Activated CD4-positive, CD25-positive, alpha-beta regulatory T cell treated with anti-CD3 and anti-CD28 coated beads, Interleukin-2, amount 50 U/mL, for 16 hours (primary cell): ENCODE data around the gene PARD3B.

Experiments used
- DNase-seq: peaks from one replicate; pipeline ENCODE4 v3.0.0-alpha.2; 2020; ENCODE audit warnings: low read depth, low spot score

The PARD3B gene

DNA sequence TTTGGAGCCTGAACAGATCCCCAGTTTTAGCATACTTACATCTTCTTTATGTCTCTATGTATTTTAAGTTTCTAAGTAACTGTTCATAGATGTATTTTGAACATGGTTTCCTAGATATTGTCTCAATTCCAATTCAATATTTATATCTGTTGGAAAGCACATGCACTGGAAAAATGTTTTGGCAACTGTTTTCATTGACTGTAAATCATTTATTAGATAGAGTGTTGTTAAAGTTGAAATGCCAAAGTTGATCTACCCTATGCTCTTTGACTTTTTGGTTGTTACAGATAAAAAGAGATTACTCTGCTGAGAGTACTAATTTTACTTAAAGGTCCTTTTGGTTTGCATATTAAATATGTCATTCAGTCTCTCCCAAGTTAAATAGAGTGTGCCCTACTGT lies 792.0 kb downstream of the PARD3B start:
- no peak for DNase-seq

DNA sequence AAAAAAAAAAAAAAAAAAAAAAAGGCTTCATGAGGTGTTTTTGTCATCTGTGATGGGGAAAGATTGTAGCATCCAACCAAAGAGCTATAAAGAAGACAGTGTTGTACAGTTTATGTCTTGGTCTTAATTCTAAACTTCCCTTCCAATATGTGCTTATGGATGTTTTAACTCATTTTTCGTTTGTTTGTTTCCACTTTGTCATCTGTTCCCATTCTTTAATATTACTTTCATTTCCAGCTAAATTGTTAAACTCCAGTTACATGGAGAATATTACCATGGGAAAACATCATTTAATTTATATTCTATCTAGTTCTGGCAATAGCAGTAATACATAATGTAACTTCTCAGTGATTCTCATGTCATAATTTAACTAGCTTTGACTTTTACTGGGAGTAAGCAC lies 792.9 kb downstream of the PARD3B start:
- DNase-seq = no peak

DNA sequence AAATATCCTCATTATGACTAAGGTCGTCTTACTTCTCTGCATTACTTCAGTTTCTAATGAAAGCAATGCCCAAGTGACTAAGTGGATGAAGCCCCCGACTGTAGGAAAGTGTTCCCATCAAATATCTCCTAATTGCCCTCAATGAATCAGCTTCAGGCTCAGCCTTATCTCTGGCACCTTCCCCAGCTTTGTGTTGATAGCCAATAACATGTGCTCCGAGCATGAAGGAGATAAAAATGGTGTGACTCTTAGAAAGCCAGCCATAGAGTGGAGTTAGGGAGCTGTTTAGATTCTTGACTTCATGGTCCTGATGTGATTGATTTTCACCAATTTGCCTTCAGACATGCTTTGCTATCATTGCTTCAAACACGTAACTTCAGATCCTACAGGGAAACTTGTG lies 797.8 kb downstream of the PARD3B start:
- no peak for DNase-seq

DNA sequence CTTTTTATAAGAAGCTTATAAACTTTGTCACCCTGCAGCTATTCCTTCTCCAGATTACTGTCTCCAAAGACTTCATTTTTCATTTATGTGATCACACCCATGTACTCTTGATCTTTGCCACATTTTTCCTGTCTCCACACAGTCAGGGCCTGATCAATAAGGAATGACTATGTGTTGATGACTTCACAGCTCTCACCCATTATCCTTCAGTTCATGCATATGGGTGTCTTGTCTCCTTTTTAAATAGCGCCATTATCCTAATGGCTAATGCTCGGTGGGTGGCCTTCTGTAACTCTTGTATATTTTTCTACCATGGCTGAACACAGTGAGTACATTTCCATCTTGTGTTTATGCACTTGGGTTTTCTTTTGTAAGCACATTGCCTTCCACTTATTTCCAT lies 801.4 kb downstream of the PARD3B start:
- DNase-seq = no peak

DNA sequence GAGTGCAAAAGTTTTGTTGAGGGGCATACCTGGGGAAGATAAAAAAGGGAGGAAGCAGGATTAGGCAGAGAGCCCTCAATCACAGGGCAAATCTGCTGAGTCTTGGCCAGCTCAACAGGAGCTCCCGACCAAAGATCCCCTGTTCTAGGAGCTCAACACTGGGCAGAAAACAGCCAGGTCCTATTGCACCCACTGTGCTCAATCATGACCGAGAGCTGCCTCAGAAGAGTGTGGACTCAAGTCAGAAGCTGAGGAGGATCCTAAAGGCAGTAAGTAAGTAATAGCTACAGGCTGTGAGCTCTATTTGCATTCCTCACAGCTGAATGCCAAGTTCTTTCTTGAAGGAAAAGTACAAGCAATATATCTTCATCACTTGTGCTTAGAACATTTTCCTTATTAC lies 802.6 kb downstream of the PARD3B start:
- DNase-seq = no peak

DNA sequence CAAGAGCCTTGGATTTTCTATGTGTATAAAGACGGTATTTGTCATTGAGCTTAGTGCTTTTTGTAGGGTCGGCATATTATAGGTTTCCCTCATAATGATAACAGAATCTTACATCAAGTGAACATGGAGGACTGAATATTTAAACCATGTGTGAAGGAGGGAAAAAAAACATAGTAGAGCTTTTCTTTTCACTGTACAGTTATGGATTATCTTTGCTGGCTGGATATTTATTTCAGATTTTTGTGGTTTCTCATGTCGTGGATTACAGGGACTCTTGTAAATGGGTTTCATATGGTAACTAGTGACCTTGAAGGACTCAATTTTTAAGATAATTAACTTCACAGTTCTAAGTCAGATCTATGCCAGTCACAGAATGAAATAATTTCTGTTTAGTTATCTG lies 806.8 kb downstream of the PARD3B start:
- no peak for DNase-seq

DNA sequence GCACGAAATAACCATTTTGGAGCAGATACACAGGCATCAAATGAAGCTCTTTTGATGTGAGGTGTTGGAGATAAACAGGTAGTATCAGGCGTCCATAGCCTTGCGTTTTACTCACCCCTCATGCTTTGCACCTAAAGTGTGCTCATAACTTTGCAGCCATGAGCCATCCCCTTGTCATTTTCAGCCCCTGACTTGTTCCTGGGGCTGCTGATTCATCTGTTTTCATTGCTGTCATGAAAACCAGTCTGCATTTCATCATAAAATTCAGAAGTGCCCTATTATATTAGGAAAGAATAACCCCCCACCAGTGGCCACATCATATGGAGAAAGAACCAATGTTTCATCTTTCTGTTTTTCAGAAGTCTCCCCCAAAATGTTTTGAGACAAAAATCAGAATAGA lies 807.3 kb downstream of the PARD3B start:
- no peak for DNase-seq

DNA sequence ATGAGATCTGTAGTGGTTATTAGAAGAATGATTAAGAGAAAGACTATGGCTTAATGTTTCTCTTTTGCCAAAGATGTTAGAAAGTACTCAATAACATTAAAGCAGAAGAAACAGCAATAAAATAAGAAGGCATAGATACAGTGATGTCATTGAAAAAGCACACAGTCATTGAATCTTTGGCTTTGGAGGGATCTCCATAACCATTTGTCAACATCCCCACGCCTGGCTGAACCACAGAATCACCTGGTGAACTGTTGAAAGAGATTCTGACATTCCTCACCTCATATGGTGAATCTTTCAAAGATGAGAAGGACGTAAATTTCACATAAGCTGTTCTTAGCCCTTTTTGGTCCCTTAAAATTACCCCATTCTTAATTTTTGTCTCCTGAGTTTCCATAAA lies 812.5 kb downstream of the PARD3B start:
- no peak for DNase-seq

DNA sequence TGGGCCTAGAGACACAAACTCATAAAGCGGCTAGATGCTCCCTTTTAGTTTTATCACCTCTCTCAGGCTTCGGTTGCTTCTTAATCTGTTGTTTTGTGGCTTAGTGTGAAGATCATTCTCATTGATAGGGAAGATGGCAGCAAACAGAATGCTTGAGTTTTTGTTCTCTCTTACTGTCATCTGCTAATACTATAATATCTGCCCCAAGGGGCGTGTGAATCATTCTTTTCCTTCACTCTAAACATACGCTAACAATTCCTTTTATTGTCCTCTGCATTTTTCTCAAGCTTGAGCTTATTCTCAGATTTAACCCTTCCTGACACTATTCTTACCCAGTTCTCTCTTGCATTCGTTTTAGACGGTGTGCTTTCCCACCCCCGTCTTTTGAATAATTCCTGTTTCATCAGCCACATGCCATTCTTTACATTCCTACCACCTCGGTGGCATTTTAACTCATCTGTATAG lies 813.1 kb downstream of the PARD3B start:
- DNase-seq = no peak

DNA sequence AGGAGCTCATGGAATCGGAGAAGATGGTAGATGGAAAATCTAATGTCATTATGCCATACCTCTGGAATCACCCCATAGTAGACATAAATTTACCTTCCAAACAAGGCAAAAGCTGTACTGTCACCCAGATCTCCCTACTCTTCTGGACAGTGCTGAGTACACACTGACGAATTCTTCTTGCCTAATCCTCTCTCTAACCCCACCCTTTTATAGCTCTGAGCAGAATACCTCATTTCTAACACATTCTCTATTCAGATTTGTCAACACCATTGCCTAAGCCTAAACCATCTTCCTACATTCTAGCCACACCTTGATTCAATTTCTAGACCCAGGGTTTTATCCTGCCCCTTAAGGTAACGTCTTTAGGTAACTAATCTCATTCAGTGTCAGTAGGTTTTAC lies 816.0 kb downstream of the PARD3B start:
- no peak for DNase-seq

DNA sequence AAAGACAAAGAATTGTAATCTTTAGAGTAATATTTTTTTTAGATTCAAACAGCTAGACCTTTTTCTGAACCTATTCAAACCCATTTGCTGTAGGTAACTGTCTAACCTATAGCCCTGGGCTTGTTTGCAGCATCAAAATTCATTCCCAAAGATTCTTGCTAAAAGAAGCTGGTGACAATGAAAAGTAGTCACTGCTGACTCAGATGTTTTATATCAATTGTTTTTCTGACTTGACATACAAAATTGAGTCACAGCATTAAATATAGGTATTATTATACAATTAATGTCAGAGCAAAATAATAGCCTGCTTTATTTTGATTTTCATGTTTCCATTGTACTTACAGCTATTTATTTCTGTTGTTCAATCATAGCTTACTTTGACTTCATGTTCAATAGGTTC lies 816.7 kb downstream of the PARD3B start:
- no peak for DNase-seq

DNA sequence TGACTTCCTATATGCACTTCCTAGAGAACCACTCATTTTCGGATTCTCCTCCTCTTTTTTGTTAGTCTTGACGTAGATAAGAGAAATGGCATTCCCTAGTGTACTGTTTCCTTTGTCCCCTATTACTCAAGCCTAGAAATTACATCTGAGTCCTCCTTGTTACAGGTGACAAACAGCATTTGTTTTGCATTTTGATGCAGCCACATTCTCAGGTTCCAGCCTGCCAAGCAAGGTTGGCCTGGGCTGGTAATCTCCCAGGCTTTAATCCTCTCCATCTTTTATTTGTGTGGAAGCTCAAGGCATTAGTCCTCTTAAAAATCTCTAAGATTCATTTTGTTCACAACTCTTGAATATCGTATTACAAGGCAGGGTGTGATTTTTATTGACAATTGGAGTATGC lies 819.0 kb downstream of the PARD3B start:
- DNase-seq = no peak

DNA sequence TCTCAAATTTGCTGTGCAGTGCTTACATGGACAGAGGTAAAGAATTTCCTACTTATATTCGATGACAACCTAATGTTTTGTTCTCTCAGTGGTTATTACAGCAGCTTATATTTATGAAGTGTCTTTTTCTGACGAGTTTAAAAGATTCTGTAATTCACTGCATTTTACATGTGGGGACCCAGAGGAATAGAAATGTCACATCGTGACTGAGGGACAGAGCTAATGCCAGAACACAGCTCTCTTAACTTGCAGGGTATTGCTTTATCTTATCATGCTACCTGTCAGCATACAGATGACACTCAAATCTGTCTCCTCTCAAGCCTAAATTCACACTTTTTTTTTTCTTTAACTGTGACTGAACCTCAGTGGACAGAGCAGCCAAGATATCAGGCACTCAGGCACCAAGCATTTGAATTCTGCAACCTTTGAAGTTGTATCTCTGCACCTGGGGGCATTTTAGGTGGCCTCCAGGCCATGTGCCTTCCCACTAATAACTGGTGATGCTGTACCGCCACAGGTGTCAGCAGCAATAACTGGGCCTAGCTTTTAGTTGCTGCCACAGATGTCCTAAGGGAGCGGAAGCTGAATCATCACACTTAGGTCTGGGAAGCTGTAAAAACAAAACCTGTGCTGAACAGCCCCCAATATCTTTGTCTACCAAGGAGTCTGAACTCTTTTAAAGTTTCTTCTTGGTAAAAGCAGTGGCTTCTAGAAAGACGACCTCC lies 821.2 kb downstream of the PARD3B start:
- no peak for DNase-seq

DNA sequence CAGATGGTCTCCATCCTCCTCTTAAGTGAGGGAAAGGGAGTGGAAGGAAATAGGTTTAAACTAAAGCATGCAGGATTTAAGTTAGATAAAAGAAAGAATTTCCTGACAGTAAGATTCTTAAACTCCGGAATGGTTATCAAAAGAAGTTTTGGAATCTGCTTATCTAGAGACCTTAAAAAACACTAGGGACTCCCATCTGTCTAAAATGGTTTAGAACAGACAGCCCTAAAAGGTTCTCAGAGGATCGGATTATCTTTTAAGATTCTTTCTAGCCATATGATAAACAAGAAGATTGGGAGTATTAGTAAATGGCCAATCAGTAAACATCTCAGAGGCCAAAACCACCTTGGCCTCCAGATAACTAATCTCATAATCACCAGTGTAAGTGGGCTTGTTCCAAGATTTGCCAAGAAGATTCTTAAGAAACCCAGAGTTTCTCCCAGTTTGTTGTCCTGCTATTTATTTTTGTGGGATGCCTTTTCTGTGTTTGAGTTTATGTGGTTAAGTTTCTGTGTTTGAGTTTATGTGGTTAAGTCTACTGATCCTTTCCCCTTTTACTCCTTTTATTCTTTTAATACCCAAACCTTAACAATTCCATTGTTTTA lies 822.2 kb downstream of the PARD3B start:
- DNase-seq = no peak

DNA sequence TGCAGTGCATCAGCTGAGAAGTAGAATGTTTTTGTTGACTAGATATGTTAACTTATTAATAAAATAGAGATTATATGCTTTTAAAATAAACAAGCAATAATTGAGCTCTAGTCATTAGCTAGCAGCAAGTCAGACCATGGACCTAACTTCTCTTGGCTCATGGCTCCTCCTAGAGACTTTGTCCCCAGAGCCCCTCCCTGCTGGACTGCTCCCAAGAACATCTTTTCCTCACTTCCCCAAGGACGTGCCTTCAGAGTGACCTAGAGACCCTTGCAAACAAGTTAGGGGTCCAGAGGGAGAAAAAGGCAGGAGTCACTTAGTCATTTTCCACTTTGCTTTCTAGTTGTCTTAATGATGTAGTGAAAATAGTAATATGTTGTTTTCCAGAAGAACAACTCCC lies 824.5 kb downstream of the PARD3B start:
- no peak for DNase-seq

DNA sequence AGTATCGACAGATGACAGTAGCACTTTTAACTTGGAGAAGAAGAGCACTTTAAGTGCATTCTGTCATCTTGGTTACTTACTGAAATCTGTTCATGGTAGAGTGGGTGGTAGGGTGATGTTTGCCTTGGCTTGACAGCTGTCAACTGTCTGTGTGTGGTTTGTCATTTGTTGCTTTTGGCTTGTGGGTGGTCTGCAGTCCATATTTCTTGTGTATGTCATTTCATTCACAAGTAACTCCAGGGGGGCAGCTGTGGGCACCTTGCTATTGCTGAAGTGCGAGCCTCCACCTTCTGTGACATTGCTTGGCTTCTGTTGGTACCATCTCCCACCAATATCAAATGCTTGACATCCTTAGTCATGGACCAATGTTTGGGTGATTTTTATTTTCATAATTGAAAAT lies 825.5 kb downstream of the PARD3B start:
- DNase-seq = no peak

DNA sequence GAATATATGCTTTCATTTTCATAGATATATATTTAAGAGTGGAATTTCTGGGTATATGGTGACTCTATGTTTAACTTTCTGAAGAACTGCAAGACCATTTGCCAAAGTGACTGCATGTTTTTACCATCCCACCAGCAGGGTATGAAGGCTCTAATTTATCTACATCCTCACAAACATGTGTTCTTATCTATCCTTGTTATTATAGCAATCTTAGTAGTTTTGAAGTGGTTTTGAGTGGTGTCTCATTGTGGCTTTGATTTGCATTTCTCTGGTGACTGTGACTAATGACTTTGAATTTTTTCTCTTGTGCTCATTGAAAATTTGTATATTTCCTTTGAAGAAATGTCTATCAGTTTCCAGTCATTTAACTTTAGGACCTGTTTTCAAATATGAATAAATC lies 826.9 kb downstream of the PARD3B start:
- no peak for DNase-seq

DNA sequence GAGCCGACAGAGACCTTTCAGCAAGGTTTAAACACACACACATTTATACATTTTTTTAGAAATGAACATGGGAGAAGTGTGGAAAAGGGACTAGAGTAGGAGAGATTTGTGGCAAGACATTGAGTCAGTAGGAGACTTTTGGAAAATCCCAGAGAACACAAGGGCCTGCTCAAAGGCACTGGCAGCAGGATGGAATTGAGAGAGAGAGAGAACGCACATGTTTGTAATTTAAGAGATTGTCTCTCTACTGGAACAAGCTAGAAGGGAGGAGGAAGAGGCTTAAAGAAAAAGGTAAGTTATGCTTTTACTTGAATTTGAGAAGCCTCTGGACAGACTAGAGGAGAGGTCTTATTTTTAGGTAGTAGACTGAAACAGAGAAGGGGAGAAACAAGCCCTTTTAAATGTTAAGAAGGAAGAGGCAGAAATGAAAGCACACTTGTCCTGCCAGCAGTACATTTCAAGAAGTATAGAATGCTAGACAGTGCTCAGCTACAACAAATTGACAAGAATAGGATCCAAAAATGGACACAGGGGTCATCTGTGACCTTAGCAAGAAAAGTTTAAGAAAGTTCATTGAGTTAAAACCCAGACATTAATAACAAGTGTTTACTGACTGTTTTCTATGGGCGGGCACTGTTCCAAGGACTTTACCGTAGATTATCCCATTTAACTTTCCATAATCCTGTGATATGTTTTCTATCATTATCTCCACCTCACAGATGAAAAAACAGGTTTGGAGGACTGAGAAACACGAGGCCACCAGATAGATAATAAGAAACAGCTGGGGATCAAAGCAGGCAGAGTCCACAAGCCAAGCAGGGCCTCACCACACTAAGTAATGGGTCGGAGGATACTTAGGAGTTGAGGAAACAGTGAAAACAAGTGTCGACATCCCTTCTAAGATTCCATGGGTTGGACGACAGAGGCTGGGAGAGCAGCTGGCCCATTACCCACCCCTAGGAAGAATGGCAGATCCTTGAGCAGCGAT lies 830.5 kb downstream of the PARD3B start:
- DNase-seq = no peak

DNA sequence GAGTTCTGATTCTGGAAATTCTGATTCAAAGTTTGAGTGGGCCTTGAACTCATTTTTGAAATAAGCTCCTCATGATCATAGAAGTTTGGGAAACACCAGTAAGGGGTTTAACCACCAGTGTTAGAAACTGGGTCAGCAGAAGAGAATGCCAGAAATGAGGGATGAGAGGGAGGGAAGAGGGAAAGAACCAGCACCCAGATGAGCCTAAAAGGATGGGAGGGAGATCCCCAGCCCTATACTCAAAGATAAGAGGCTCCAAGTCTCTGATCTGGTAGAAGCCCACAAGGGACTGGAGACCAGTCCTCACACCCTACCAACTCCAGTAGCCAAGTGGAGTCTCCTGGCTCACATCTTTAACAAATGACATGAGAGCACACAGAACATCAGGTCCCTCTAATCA lies 832.0 kb downstream of the PARD3B start:
- no peak for DNase-seq

DNA sequence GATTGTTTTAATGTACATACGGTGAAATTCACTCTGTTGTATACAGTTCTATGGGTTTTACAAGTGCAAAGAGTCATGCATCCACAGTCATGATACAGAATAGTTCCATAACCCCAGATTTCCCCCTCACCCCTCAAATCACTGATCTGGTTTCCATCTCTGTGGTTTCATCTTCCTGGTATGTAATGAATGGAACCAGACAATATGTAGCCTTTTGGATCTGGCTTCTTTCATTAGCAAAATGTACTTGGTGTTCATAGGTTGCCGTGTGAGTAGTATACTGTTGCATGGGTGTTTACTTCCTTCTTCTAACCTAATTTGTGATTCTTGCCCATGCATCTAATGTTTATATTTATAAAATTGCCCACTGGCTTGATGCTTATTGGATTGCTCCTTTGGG lies 838.3 kb downstream of the PARD3B start:
- DNase-seq = no peak

DNA sequence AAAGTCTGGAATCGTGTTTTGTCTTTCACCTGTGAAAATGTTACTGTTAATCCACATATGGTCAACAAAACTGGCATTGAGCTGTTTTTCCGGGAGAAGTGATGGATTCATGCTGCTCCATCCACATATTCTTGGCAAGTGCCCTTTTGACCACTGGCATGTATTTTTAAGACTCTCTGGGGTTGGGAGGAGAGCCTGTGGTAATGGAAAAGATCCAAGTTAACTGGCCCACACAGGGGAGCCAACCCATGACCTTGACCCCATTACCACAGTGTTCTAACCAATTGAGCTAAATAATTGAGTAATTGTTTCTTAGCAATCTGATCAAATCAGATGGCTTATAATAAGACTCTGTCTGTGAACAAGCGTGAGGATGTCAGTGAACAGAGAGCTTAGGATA lies 840.8 kb downstream of the PARD3B start:
- DNase-seq = no peak

DNA sequence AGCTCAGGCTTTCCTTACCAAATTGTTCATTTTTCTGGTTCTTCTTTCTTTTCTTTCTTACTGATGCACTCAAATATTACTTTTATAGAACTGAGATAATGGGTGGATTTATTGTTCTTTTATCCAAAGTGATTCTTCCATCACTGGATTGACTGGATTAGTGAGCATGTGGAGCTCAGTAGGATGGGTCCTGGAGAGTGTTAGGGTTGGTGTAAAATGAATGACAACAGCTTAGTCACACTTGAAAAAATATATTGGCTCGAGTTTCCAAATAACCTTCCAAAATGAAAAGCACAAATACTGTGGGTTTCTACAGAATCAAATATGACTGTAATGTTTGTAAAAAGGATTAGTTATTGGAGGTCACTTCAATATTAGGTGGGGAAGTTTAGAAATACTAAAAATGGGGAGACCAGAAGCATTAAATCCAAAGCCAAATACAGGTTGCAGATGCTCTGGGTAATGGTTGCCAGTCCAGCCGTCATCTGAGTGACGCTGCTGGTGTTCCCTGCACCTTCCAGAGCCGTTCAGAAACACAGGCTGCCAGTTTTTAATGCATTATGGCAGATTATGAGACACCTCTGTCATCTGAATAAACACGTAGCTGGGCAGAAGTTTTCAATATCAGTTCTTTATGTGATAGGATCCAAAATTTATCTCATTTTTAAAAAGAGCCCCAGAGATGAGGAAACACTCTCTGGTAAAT lies 842.2 kb downstream of the PARD3B start:
- no peak for DNase-seq
